ENCODE measurements around the gene NBAS. TPM values are rescaled to one million over a fixed set of nuclear protein-coding genes. Genes with fewer than 3 reads are reported as not detected.

The NBAS gene
- polyA plus RNA-seq, 1 donor from 2014 or later: 31.9 TPM

DNA sequence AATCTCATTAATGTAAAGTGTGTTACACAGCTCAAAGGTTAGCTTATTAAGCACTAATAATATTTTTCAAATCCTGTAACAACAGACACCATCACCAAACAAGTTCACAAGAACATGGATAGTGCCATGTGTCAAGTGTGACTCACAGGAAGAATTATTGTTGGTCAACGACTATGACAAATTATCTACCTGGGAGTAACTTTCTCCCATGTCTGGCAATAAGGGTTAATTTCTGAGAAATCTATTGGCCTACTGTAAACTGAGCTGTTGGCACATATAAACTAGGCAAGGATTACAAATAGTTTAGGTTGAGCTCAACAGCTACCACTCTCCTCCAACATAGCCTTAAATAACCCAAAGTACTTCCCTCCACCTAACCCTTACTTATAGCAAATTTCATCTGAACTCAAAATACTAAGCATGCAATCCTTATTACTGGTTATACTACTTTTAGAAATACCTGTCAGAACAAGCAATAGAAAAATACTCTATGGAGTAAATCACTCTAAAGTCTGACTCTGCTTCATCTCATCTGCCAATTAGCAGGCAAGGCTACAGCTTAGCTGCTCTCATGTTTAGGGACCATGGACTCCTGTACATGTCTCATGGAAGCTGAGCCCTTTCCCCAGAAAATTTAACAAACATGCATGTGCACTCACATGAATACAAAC is 223.0 kb downstream of the NBAS start:
- H3K79me2 ChIP-seq (replicated peaks; ENCODE audit: insufficient read depth, low read length): no peaks in the 10 kb centered on the region
- no peaks in the 10 kb centered on the region for H3K9me3 ChIP-seq (ENCODE audit: low read length)
- no peaks in the 10 kb centered on the region for H3F3A ChIP-seq (ENCODE audit: insufficient read depth, low read length, poor library complexity, severe bottlenecking)
- H3K4me2 ChIP-seq (ENCODE audit: low read length): no peak overlapping the region
- H3K27ac ChIP-seq (ENCODE audit: low read length): no peak overlapping the region
- H3K36me3 ChIP-seq (ENCODE audit: insufficient read depth, low read length): no peaks in the 10 kb centered on the region
- no peak overlapping the region for H3K9ac ChIP-seq (ENCODE audit: low read length)
- H3K9me2 ChIP-seq (ENCODE audit: insufficient read depth, low read length): no peaks in the 10 kb centered on the region
- no peak for TF ChIP-seq EZH2 (IDR thresholded peaks at IDR 0.05; ENCODE audit: borderline replicate concordance, insufficient read depth, low read length, poor library complexity, severe bottlenecking)
- no peak for TF ChIP-seq SMC3 (conservative IDR thresholded peaks at IDR 0.05; ENCODE audit: poor library complexity)
- no peak for TF ChIP-seq CTCF (IDR thresholded peaks at IDR 0.05; ENCODE audit: poor library complexity, severe bottlenecking)
- no peak for TF ChIP-seq EP300 (conservative IDR thresholded peaks at IDR 0.05; ENCODE audit: poor library complexity, severe bottlenecking)
- no peak for TF ChIP-seq RAD21 (conservative IDR thresholded peaks at IDR 0.05)
- no peak for TF ChIP-seq MXI1 (conservative IDR thresholded peaks at IDR 0.05; ENCODE audit: poor library complexity, severe bottlenecking)
- TF ChIP-seq POLR2AphosphoS5 (IDR thresholded peaks at IDR 0.05): no peak
- no peak for TF ChIP-seq TAF1 (IDR thresholded peaks at IDR 0.05; ENCODE audit: low read depth)
- TF ChIP-seq REST (IDR thresholded peaks at IDR 0.05; ENCODE audit: borderline replicate concordance): no peak
- no peaks in the 10 kb centered on the region for H3K27me3 ChIP-seq (ENCODE audit: insufficient read depth, low read depth, low read length)
- H4K20me1 ChIP-seq (ENCODE audit: insufficient read depth): no peaks in the 10 kb centered on the region
- H3K4me3 ChIP-seq (ENCODE audit: low read length): no peak overlapping the region
- H2AFZ ChIP-seq (ENCODE audit: low read depth, low read length): no peak overlapping the region

GRCh38 chr2:15334644-15335326 is 226.3 kb downstream of the NBAS start:
- Histone ChIP-seq H3K36me3 (ENCODE audit: insufficient read depth, low read length) (no peaks in the 10 kb centered on the region), H4K20me1 (ENCODE audit: insufficient read depth) (no peaks in the 10 kb centered on the region), H3K27ac (ENCODE audit: low read length) (no peak overlapping the region)

More at GRCh38 chr2:15334644-15335326, 226.3 kb downstream of the NBAS start:
- TF ChIP-seq REST (IDR thresholded peaks at IDR 0.05; ENCODE audit: borderline replicate concordance) (no peak), SMC3 (conservative IDR thresholded peaks at IDR 0.05; ENCODE audit: poor library complexity) (no peak), POLR2AphosphoS5 (IDR thresholded peaks at IDR 0.05) (no peak), EZH2 (IDR thresholded peaks at IDR 0.05; ENCODE audit: borderline replicate concordance, insufficient read depth, low read length, poor library complexity, severe bottlenecking) (no peak), CTCF (IDR thresholded peaks at IDR 0.05; ENCODE audit: poor library complexity, severe bottlenecking) (no peak), RAD21 (conservative IDR thresholded peaks at IDR 0.05) (no peak), EP300 (conservative IDR thresholded peaks at IDR 0.05; ENCODE audit: poor library complexity, severe bottlenecking) (no peak), MXI1 (conservative IDR thresholded peaks at IDR 0.05; ENCODE audit: poor library complexity, severe bottlenecking) (no peak), TAF1 (IDR thresholded peaks at IDR 0.05; ENCODE audit: low read depth) (no peak)
- H3K9ac ChIP-seq (ENCODE audit: low read length): no peak overlapping the region
- H3K9me2 ChIP-seq (ENCODE audit: insufficient read depth, low read length): no peaks in the 10 kb centered on the region
- no peaks in the 10 kb centered on the region for H3K79me2 ChIP-seq (replicated peaks; ENCODE audit: insufficient read depth, low read length)
- H3K4me2 ChIP-seq (ENCODE audit: low read length): no peak overlapping the region
- no peaks in the 10 kb centered on the region for H3K9me3 ChIP-seq (ENCODE audit: low read length)
- H2AFZ ChIP-seq (ENCODE audit: low read depth, low read length): no peak overlapping the region
- H3K27me3 ChIP-seq (ENCODE audit: insufficient read depth, low read depth, low read length): no peaks in the 10 kb centered on the region
- no peak overlapping the region for H3K4me3 ChIP-seq (ENCODE audit: low read length)
- no peaks in the 10 kb centered on the region for H3F3A ChIP-seq (ENCODE audit: insufficient read depth, low read length, poor library complexity, severe bottlenecking)

Data from neural cell (in vitro differentiated cells).